Measurements from ENCODE around the gene BET1L.
A peak's percentile ranks its signal among the peaks of the same experiment; 100 is the strongest.
"Not testable (repeated sequence)": the region's sequence is repeated elsewhere in the genome, so short reads cannot be mapped to it uniquely, and the experiment has no call there.

BET1L gene, protein sequence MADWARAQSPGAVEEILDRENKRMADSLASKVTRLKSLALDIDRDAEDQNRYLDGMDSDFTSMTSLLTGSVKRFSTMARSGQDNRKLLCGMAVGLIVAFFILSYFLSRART

GRCh38 chr11:207208-207862, at the start of gene BET1L, which contains the start of gene RIC8A:
Gene BET1L, minus strand, starts transcription at chr11:207399. Its CDS starts 78 bp downstream, at chr11:207321.
Gene RIC8A, plus strand, starts transcription at chr11:207708. Its CDS starts 1,147 bp downstream, at chr11:208855.
- peak; percentile 95 to 96 for DNase-seq (ENCODE audit: low read depth in 2 of 2)

- DNase-seq (ENCODE audit: low read depth in 2 of 2) = no peak
Observed at GRCh38 chr11:255816-256215, 48.6 kb upstream of the BET1L start.

DNA sequence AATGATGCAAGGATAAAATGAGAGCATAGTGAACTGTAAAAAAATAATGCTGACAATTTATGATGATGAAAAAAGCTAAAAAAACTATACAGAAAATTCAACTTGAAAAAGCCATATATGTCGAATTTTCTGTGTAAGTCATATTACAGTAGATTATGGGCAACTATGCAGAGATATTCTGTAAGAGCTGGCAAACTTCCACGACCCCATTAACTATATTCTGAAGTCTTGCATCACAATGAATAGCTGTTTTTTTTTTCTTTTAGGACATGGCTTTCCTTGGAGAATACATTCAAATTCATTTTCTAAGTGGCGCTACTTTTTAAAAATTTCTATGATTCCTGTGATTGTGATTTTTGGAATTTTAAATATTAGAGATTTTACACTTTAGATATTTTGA, 48.0 kb upstream of the BET1L start:
- no peak for DNase-seq (ENCODE audit: low read depth in 2 of 2)

GRCh38 chr11:253886-254270, 46.7 kb upstream of the BET1L start:
- DNase-seq (ENCODE audit: low read depth in 2 of 2) = no peak

DNA sequence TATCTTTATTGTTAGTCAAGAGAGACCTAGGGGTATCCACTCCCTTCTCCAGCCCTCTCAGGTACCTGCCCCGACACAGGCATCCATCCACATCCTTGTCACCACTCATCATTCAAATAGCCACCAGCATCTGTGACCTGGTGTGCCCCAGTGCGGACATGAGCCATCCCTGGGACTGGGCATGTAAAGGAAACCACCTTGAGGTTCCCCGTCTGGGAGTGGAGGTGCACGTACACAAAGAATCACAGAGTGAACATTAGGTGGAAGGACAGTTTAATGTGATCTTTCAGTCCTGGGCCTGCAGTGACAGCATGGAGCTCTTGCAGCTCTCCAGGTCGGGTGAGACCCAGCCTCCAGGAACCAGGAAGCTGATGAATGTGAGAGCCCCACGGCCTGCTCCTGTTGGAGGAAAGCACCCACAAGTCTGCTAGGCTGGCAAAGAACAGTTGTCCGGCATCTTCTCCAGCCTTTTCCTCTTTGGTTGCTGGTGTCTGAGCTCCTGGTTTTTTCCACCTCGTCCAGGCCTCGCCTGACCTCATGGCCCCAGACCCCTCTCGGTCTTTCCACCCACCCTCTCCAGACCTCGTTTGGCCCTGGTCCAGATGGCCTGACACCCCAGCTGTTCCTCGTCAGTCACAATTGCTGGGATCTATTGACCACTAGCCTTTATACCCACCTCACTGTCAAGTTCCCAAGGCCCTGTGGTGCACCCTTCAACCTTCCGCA, 46.1 kb upstream of the BET1L start:
- DNase-seq (ENCODE audit: low read depth in 2 of 2) = no peak

DNA sequence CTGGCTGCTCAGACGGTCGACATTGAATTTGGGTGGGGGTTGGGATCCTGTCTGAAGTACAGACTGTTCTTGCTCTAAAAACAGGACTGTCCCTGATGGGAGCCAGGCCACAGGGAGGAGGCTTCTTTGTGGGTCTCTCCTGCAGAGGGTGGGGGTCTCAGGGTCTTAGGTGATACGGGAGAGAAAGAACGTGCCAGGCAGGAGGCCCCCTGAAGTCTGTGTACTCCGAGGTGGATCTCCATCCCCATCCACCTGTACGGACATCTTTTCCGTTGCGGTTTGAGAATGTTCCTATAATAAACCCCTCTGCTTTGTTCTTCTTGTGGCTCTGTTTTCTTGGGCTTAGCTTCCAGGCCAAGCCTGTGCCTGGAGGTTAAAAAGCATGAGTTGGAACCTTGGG, 45.5 kb upstream of the BET1L start:
- DNase-seq (ENCODE audit: low read depth in 2 of 2) = no peak

- DNase-seq (ENCODE audit: low read depth in 2 of 2) = no peak
Observed at GRCh38 chr11:251550-251949, 44.4 kb upstream of the BET1L start.

- peak; percentile 68 to 69 for DNase-seq (ENCODE audit: low read depth in 2 of 2)
Observed at GRCh38 chr11:250740-251299, 43.6 kb upstream of the BET1L start.

GRCh38 chr11:250274-250673, 43.1 kb upstream of the BET1L start:
- DNase-seq (ENCODE audit: low read depth in 2 of 2) = no peak

DNA sequence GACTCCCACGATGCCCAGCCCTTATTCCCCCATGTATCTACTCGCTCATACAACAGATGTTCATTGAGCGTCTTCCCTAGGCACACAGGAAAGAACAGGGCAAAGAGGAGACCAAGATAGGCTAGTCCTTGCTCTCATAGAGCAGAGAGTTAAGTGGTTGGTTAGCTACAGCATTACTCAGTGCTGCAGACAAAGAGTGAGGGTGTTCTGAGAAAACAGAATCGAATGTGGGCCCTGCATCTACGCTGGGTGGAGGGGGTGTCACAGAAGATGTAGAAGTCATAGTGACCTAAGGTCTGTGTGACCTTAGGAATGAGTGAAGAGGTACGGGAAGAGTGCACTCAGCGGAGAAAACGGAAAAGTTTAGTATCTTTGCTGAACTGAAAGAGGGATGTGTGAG, 41.9 kb upstream of the BET1L start:
- DNase-seq (ENCODE audit: low read depth in 2 of 2) = no peak

GRCh38 chr11:244376-244775, 37.2 kb upstream of the BET1L start:
- DNase-seq (ENCODE audit: low read depth in 2 of 2) = no peak

GRCh38 chr11:241634-242033, 34.4 kb upstream of the BET1L start:
- DNase-seq (ENCODE audit: low read depth in 2 of 2) = no peak

DNA sequence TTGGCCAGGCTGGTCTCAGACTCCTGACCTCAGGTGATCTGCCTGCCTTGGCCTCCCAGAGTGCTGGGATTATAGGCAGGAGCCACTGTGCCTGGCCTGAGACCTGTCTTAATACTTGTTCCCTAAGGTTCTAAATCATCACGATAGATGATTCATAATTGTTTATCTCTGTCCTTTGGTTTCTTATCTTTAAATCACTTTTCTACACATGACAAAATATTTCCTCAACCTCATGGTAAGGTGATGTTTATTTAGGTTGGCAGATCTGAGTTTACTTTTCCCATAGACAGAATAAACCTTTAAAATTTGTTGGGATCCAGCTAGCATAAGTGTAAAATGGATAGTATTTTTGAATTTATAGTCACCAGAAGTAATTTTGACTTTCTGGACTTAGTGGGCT, 33.1 kb upstream of the BET1L start:
- no peak for DNase-seq (ENCODE audit: low read depth in 2 of 2)

GRCh38 chr11:238346-238745, 31.1 kb upstream of the BET1L start:
- not testable (repeated sequence) for DNase-seq (ENCODE audit: low read depth in 2 of 2)

GRCh38 chr11:236774-237767, 29.9 kb upstream of the BET1L start, which contains the start of gene PSMD13:
Gene PSMD13, plus strand, starts transcription at chr11:236976. Its CDS starts 74 bp downstream, at chr11:237050.
- peak; percentile 85 to 90 for DNase-seq (ENCODE audit: low read depth in 2 of 2)

GRCh38 chr11:235997-236773, 29.0 kb upstream of the BET1L start, which contains the start of gene SIRT3:
Gene SIRT3, minus strand, starts transcription at chr11:236342. Its CDS starts 14 bp downstream, at chr11:236328.
- peak; percentile 55 to 70 for DNase-seq (ENCODE audit: low read depth in 2 of 2)

DNA sequence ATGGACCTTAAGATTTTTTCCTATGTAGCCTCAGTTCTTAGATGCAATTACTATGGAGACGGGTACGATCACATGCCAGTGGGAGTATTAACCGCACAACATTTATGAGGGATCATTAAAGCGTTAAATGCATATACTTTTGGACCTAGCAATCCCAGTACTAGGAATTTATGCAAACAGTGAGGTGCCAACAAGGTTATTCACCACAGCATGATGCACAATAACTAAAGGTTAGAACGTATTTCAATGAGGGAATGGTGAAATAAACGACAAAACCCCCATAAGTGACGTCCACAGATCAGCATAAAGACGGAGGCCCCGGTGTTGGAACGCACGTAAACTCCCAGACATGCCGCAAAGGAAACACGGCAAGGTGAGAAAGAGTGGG, 28.4 kb upstream of the BET1L start:
- DNase-seq (ENCODE audit: low read depth in 2 of 2) = no peak

DNA sequence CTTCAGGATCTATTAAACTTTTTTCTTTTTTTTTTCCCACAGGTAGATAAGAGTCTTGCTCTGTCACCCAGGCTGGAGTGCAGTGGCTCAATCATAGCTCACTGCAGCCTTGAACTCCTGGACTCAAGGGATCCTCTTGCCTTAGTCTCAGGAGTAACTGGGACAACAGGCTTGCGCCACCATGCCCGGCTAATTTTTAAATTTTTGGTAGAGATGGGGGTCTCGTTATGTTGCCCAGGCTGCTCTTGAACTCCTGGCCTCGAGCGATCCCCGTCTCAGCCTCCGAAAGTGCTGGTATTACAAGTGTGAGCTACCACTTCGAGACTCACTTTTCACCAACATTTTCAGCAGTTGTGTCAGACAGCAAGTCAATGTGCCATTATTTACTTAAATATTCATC, 28.0 kb upstream of the BET1L start:
- no peak for DNase-seq (ENCODE audit: low read depth in 2 of 2)

DNA sequence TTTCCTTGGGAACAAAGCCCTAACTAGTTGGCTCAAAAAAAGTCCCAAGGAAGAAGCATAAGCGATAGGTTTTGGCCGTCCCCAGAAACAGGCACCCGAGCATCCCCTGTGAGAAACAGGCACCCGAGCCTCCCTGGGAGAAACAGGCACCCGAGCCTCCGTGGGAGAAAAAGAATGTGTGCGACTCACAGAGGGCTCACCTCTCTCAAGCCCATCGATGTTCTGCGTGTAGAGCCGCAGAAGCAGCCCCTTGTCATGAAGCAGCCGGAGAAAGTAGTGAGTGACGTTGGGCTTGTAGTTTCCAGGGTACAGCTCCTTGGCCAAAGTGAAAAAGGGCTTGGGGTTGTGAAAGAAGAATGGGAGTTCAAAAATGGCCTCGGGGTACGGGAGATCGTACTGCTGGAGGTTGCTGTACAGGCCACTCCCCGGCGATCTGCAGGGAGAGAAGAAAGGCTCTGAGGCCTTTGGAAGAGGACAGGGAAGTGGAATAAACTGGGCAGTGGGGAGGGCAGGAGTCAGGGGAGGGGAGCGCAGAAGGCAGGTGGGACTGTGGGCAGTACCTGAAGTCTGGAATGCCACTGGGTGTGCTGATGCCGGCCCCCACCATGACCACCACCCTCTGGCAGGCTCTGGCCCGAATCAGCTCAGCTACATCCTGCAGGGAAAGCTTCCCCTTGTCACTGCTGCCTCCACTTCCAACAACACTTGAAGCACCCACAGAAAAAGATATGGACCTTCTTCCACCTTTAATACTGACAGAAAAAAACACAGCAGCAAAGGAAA, 25.8 kb upstream of the BET1L start:
- DNase-seq (ENCODE audit: low read depth in 2 of 2) = no peak

GRCh38 chr11:230431-230830, 23.2 kb upstream of the BET1L start:
- DNase-seq (ENCODE audit: low read depth in 2 of 2) = no peak

All from stimulated activated CD4-positive, alpha-beta T cell treated with anti-CD3 and anti-CD28 coated beads, Interleukin-4, amount 100 ng/mL, for 48 hours (primary cell).